ENCODE data around the gene KANSL1. TPM values are rescaled to one million over a fixed set of nuclear protein-coding genes. Genes with fewer than 3 reads are reported as not detected.

KANSL1 gene
- total and polyA plus RNA-seq, 9 donors = 30.4 to 107 (median 77.7) TPM

- whole genome bisulfite sequencing, 3 donors = 97 to 100% (median 98%) methylated on average over 1 of the region's 1 CpG
- DNase-seq = no peak
- intact Hi-C loops (cut with DNase I) = no loop called here
- H3K27me3 ChIP-seq = no peaks in the 10 kb centered on the region
- no peak overlapping the region for H3K27ac ChIP-seq
- no peaks in the 10 kb centered on the region for H3K36me3 ChIP-seq
- no peak overlapping the region for H3K4me3 ChIP-seq
- TF ChIP-seq EP300 (IDR thresholded peaks at IDR 0.05) (no peak), CTCF (IDR thresholded peaks at IDR 0.05) (no peak), POLR2A (IDR thresholded peaks at IDR 0.05) (no peak)
- peaks cover under 1% of the 10 kb centered on the region for H3K4me1 ChIP-seq (ENCODE audit: insufficient read depth)
- H3K9me3 ChIP-seq = no peaks in the 10 kb centered on the region
Measured at GRCh38 chr17:46074540-46074939, 118.7 kb downstream of the KANSL1 start.

- Histone ChIP-seq H3K4me1 (ENCODE audit: insufficient read depth) (no peaks in the 10 kb centered on the region), H3K9me3 (no peaks in the 10 kb centered on the region), H3K27ac (no peak overlapping the region), H3K36me3 (no peaks in the 10 kb centered on the region), H3K27me3 (no peaks in the 10 kb centered on the region), H3K4me3 (no peak overlapping the region)
- intact Hi-C loops (cut with DNase I) = no loop called here
- no peak for DNase-seq
- no peak for TF ChIP-seq EP300 (IDR thresholded peaks at IDR 0.05)
- WGBS, 3 donors = 10 to 36% (median 18%) methylated on average over 1 of the region's 1 CpG
Measured at GRCh38 chr17:46072998-46073397, 120.2 kb downstream of the KANSL1 start.

GRCh38 chr17:46071796-46072195 lies 121.4 kb downstream of the KANSL1 start:
- Histone ChIP-seq H3K4me1 (ENCODE audit: insufficient read depth) (no peaks in the 10 kb centered on the region), H3K36me3 (no peaks in the 10 kb centered on the region), H3K9me3 (no peaks in the 10 kb centered on the region), H3K27ac (no peak overlapping the region), H3K27me3 (no peaks in the 10 kb centered on the region), H3K4me3 (no peak overlapping the region)
- WGBS, 3 donors = 73 to 87% (median 76%) methylated on average over 5 of the region's 5 CpGs
- no peak for TF ChIP-seq EP300 (IDR thresholded peaks at IDR 0.05)
- TF ChIP-seq POLR2A (IDR thresholded peaks at IDR 0.05) = no peak
- no peak for TF ChIP-seq CTCF (IDR thresholded peaks at IDR 0.05)
- no peak for DNase-seq
- intact Hi-C loops (cut with DNase I) = no loop called here

- WGBS, 3 donors = 85 to 92% (median 88%) methylated on average over 1 of the region's 1 CpG
- no peaks in the 10 kb centered on the region for H3K36me3 ChIP-seq
Measured at GRCh38 chr17:46064460-46064859, 128.8 kb downstream of the KANSL1 start.

More at GRCh38 chr17:46064460-46064859, 128.8 kb downstream of the KANSL1 start:
- Histone ChIP-seq H3K9me3 (no peaks in the 10 kb centered on the region), H3K4me3 (no peak overlapping the region), H3K27ac (no peak overlapping the region), H3K27me3 (no peaks in the 10 kb centered on the region), H3K4me1 (ENCODE audit: insufficient read depth) (no peaks in the 10 kb centered on the region)
- TF ChIP-seq CTCF (IDR thresholded peaks at IDR 0.05) (no peak), EP300 (IDR thresholded peaks at IDR 0.05) (no peak), POLR2A (IDR thresholded peaks at IDR 0.05) (no peak)
- no peak for DNase-seq
- intact Hi-C loops (cut with DNase I) = loop anchor here in 1 of 4 donors (10.0 kb wide), 1 partner anchor 50 kb away; no protein-coding TSS in a partner anchor
